DND-41 (cell line): ENCODE data around the gene LCN6.
"Not testable (repeated sequence)": the region's sequence is repeated elsewhere in the genome, so short reads cannot be mapped to it uniquely, and the experiment has no call there.

Experiments
- ATAC-seq: fragments of 200-7000 bp; cut with Tn5 transposase; 3 replicates; pipeline ENCODE4 v1.9.1; 2021; ENCODE audit warnings: low read depth; ENCODE audit not compliant: insufficient read depth
- DNase-seq: peaks from one replicate; pipeline ENCODE4 v3.0.0-alpha.2; 2020
- H2AFZ ChIP-seq: 2 replicates; pipeline ENCODE4 v1.6.0; 2012; ENCODE audit warnings: low read depth, low read length
- H3K27ac ChIP-seq: 2 replicates; pipeline ENCODE4 v1.5.1; 2012; ENCODE audit warnings: low read length, inconsistent platforms
- H3K27me3 ChIP-seq: fragments of 200-600 bp; sonication (generic); 2 replicates; pipeline ENCODE4 v1.6.0; 2012; ENCODE audit warnings: low read length, mild to moderate bottlenecking, inconsistent platforms; ENCODE audit not compliant: insufficient read depth, poor library complexity
- H3K36me3 ChIP-seq: 2 replicates; pipeline ENCODE4 v1.5.1; 2012; ENCODE audit warnings: low read length, inconsistent platforms; ENCODE audit not compliant: insufficient read depth
- H3K4me1 ChIP-seq: 2 replicates; pipeline ENCODE4 v1.5.1; 2012; ENCODE audit warnings: mild to moderate bottlenecking, low read length; ENCODE audit not compliant: insufficient read depth
- H3K4me2 ChIP-seq: 2 replicates; pipeline ENCODE4 v1.6.0; 2012; ENCODE audit warnings: mild to moderate bottlenecking, moderate library complexity, low read length, inconsistent platforms; ENCODE audit not compliant: insufficient read depth
- H3K4me3 ChIP-seq, 2 experiments: fragments of 200-600 bp in 1 of 2; shearing (Covaris generic) in 1 of 2; 2 replicates each; pipeline ENCODE4 v1.5.1; 2012 to 2016; ENCODE audit warnings: inconsistent platforms in 2 of 2, low read length in 2 of 2, mild to moderate bottlenecking in 2 of 2, low read depth in 1 of 2, moderate library complexity in 1 of 2
- H3K79me2 ChIP-seq: 2 replicates; pipeline ENCODE4 v1.6.0; 2012; ENCODE audit warnings: low read length, inconsistent platforms; ENCODE audit not compliant: insufficient read depth
- H3K9ac ChIP-seq: 2 replicates; pipeline ENCODE4 v1.6.0; 2012; ENCODE audit warnings: low read depth, mild to moderate bottlenecking, inconsistent platforms, low read length, moderate library complexity
- H3K9me3 ChIP-seq: 2 replicates; pipeline ENCODE4 v1.5.1; 2012; ENCODE audit warnings: low read length, moderate library complexity, mild to moderate bottlenecking, inconsistent platforms; ENCODE audit not compliant: insufficient read depth, severe bottlenecking
- H4K20me1 ChIP-seq: 2 replicates; pipeline ENCODE4 v1.6.0; 2012; ENCODE audit warnings: low read length; ENCODE audit not compliant: insufficient read depth
- CTCF ChIP-seq: IDR thresholded peaks from 2 replicates; pipeline ENCODE4 v1.5.1; 2012; ENCODE audit warnings: borderline replicate concordance, low read length, moderate library complexity, mild to moderate bottlenecking; ENCODE audit not compliant: poor library complexity, severe bottlenecking; ENCODE audit errors: extremely low read depth
- EZH2 ChIP-seq: IDR thresholded peaks from 3 replicates; pipeline ENCODE4 v1.6.1; 2012; ENCODE audit warnings: borderline replicate concordance, low read depth, mild to moderate bottlenecking, moderate library complexity, low read length, inconsistent platforms; ENCODE audit not compliant: severe bottlenecking

The LCN6 gene

DNA sequence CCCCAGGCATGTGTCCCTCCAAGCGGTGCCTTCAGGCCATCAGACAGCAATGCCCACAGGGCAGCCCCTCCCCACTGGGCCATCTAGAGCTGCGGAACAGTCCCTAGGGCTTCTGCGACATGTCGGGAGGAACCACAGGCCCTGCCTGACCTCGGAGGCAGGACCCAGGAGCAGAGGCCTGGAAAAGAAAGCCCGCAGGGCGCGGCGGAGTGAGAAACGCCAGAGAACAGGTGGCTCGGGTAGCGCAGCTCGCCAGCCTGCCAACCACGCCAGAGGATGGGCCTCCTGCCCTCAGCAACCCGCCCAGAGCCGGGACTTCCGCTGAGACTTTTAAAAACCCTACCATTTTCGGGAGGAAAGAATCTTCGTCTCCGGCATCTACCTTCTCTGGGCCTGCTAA, 9.0 kb upstream of the LCN6 start:
- Histone ChIP-seq H3K27ac (no peak overlapping the region), H3K4me1 (no peaks in the 10 kb centered on the region), H3K4me3 (no peak overlapping the region), H2AFZ (no peak overlapping the region), H3K27me3 (no peaks in the 10 kb centered on the region), H3K36me3 (no peaks in the 10 kb centered on the region), H3K4me2 (no peak overlapping the region), H3K9ac (no peak overlapping the region), H4K20me1 (no peaks in the 10 kb centered on the region), H3K79me2 (no peaks in the 10 kb centered on the region), H3K9me3 (no peaks in the 10 kb centered on the region)
- DNase-seq: no peak
- ATAC-seq: no peak
- TF ChIP-seq EZH2 (no peak), CTCF (no peak)

DNA sequence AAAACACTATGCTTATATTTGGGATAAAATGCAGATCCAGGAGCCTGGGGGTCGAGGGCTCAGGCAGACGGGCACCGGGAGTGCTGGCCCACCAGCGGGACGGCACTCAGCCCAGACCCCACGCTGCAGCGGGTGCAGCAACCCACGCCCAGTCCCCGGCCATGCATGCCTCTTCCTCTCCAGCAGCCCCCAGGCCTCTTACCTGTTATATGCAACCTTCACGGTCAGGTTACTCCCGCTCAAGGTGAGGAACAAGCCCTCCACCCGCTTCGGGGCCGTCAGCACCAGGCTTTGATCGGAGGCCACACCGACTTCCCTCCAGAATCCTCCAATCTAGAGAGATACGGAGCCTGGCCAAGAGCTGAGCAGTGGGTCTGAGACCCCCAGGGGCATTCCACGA, 8.5 kb upstream of the LCN6 start:
- Histone ChIP-seq H2AFZ (no peak overlapping the region), H3K27ac (no peak overlapping the region), H3K9me3 (no peaks in the 10 kb centered on the region), H3K4me2 (no peak overlapping the region), H3K27me3 (no peaks in the 10 kb centered on the region), H4K20me1 (no peaks in the 10 kb centered on the region), H3K36me3 (no peaks in the 10 kb centered on the region), H3K79me2 (no peaks in the 10 kb centered on the region), H3K4me3 (no peak overlapping the region), H3K4me1 (no peaks in the 10 kb centered on the region), H3K9ac (no peak overlapping the region)
- ATAC-seq (no peak), DNase-seq (no peak)
- TF ChIP-seq CTCF (no peak), EZH2 (no peak)

DNA sequence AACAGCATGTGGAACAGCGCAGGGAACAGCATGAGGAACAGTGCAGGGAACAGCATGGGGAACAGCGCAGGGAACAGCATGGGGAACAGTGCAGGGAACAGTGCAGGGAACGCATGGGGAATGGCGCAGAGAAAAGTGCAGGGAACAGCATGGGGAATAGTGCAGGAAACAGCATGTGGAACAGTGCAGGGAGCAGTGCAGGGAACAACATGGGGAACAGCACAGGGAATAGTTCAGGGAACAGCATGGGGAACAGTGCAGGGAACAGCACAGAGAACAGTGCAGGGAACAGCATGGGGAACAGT, 7.8 kb upstream of the LCN6 start:
- H3K27me3 ChIP-seq: no peaks in the 10 kb centered on the region
- DNase-seq: no peak
- ATAC-seq: no peak
- TF ChIP-seq EZH2 (no peak), CTCF (no peak)
- H3K4me2 ChIP-seq: no peak overlapping the region
- H3K9me3 ChIP-seq: no peaks in the 10 kb centered on the region
- H3K79me2 ChIP-seq: no peaks in the 10 kb centered on the region
- H3K4me3 ChIP-seq: no peak overlapping the region
- no peaks in the 10 kb centered on the region for H3K36me3 ChIP-seq
- H2AFZ ChIP-seq: no peak overlapping the region
- no peak overlapping the region for H3K9ac ChIP-seq
- no peaks in the 10 kb centered on the region for H4K20me1 ChIP-seq
- no peak overlapping the region for H3K27ac ChIP-seq
- no peaks in the 10 kb centered on the region for H3K4me1 ChIP-seq

DNA sequence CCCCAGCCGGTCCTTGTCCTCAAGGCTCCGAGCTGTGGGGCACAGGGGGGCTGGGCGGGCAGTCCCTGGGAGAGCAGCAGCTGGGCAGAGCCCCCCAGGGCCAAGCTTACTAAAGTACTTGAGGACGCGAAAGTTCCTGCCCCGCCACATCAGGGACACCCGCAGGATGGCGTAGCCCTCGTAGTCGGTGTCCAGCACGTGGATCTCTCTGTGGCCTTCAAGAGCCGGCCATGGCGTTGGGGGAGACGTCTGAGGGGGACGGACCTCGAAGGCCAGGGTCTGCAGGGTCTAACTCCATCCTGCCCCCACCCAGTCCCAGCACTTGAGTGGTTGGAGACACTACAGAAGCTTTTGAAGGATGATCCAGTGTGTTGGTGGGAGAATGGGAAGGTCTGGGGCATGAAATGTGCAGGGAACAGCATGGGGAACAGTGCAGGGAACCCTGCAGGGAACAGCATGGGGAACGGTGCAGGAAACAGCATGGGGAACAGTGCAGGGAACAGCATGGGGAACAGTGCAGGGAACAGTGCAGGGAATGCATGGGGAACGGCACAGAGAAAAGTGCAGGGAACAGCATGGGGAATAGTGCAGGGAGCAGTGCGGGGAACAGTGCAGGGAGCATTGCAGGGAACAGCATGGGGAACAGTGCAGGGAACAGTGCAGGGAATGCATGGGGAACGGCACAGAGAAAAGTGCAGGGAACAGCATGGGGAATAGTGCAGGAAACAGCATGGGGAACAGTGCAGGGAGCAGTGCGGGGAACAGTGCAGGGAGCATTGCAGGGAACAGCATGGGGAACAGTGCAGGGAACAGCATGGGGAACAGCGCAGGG, 7.2 kb upstream of the LCN6 start:
- H2AFZ ChIP-seq, H3K4me2 ChIP-seq, H3K4me3 ChIP-seq, ATAC-seq, H3K9me3 ChIP-seq, H4K20me1 ChIP-seq, H3K27ac ChIP-seq, H3K36me3 ChIP-seq, H3K27me3 ChIP-seq, DNase-seq, H3K79me2 ChIP-seq, H3K4me1 ChIP-seq, H3K9ac ChIP-seq: not testable (repeated sequence)
